Pancreas (tissue), 10 donors: ENCODE measurements around the gene FFAR2. TPM values are rescaled to one million over a fixed set of nuclear protein-coding genes. Genes with fewer than 3 reads are reported as not detected.

Source experiments
- ATAC-seq, 4 donors: fragments of 200-7000 bp; cut with Tn5 transposase; one replicate each; pipeline versions ENCODE4 v1.8.0 to v1.9.1; 2020; ENCODE audit warnings: mild to moderate bottlenecking in 4 of 4, moderate library complexity in 4 of 4
- DNase-seq, 6 donors: peaks; one replicate each; pipeline ENCODE4 v3.0.0-alpha.2; 2020
- FAIRE-seq: peaks from 2 replicates; lab custom pipeline; 2012; peaks lifted over from hg19 to GRCh38; lab: Jason Lieb, UNC
- H3K27ac ChIP-seq, 4 donors: fragments of 200-600 bp; sonication (generic); 1 replicate in 3 of 4; 2 replicates in 1 of 4; pipeline versions ENCODE4 v1.5.0 to v1.8.0; 2020
- H3K27me3 ChIP-seq, 4 donors: fragments of 200-600 bp; one replicate each; pipeline ENCODE4 v1.8.0; 2021
- H3K36me3 ChIP-seq, 3 donors: fragments of 200-600 bp; sonication (generic) in 1 of 3; one replicate each; pipeline versions ENCODE4 v1.5.0 to v1.8.0; 2020 to 2021
- H3K4me1 ChIP-seq, 3 donors: fragments of 200-600 bp; one replicate each; pipeline ENCODE4 v1.8.0; 2021
- H3K4me3 ChIP-seq, 4 donors: fragments of 200-600 bp; sonication (generic) in 2 of 4; one replicate each; pipeline versions ENCODE4 v1.5.0 to v1.8.0; 2020 to 2021
- H3K9me3 ChIP-seq, 4 donors: fragments of 200-600 bp; one replicate each; pipeline ENCODE4 v1.8.0; 2021
- CTCF ChIP-seq, 4 donors: fragments of 200-600 bp; sonication (generic) in 3 of 4; IDR thresholded peaks; one replicate each; pipeline versions ENCODE4 v1.5.0 to v1.8.0; 2021; ENCODE audit warnings: antibody characterized with exemption in 4 of 4
- WGBS, 2 donors: extraction: QIAGEN DNeasy Blood & Tissue Kit; methylation state at CpG; one replicate each; pipeline ENCODE4 v1.1.7; 2013; 5-methylcytosine and 5-hydroxymethylcytosine counted together
- intact Hi-C, 3 donors: fragments of 100-400 bp; cut with DNase I; formaldehyde crosslinking; loops; one replicate each; pipeline versions ENCODE4 v1.11.1 to v1.14.2; 2022
- polyA plus RNA-seq, 2 donors: library from polyadenylated mRNA; stranded (reverse); fragments of 200-250 nt; gene quantifications; one replicate each; pipeline ENCODE4 v1.2.3, GENCODE V29; 2013
- total RNA-seq, 6 donors: library from RNA; stranded (reverse); fragmentation: NEBNext Ultra II Directional in 4 of 6; extraction: Animal tissue kit (Norgen Biotek cat#: 25700) in 4 of 6; gene quantifications; one replicate each; pipeline versions ENCODE4 v1.2.1 to v1.2.4, GENCODE V29; 2021 to 2023
- donor health status: healthy with polysubstance abuse.
- donor health status: DM: no; HTN: no; CAD: no; lungs with moderate emphysema.
- donor health status: DM: no; HTN: no; CAD: no.
- donor health status: control.
- donor health status: control.
- donor health status: Bipolar disorder and iron deficiency.
- donor health status: DM: yes; HTN: yes; CAD: no.
- donor health status: DM: no; HTN: no; CAD: no.
- donor health status: DM: no; HTN: no; CAD: no.
- donor health status: DM: yes; HTN: yes; CAD: no.

Gene FFAR2
- total and polyA plus RNA-seq, 8 donors: 0.20 to 2.5 (median 0.39) TPM; not detected in 2

GRCh38 chr19:35439921-35440320, 8.1 kb upstream of the FFAR2 start:
- H3K27ac ChIP-seq: no peak overlapping the region
- 87 to 89% methylated on average over 6 of the region's 6 CpGs for WGBS, 2 donors
- no peak overlapping the region for H3K4me3 ChIP-seq
- intact Hi-C loops: no loop called here
- no peak for TF ChIP-seq CTCF (IDR thresholded peaks at IDR 0.05)
- peaks cover 19 to 35% (median 34%) of the 10 kb centered on the region in 3 donors for H3K4me1 ChIP-seq
- no peak for FAIRE-seq
- H3K27me3 ChIP-seq: no peaks in the 10 kb centered on the region
- DNase-seq: no peak
- H3K9me3 ChIP-seq: no peaks in the 10 kb centered on the region
- no peak for ATAC-seq
- H3K36me3 ChIP-seq: no peaks in the 10 kb centered on the region

GRCh38 chr19:35442091-35442490, 6.0 kb upstream of the FFAR2 start:
- no peaks in the 10 kb centered on the region for H3K27me3 ChIP-seq
- intact Hi-C loops: no loop called here
- no peak for FAIRE-seq
- H3K27ac ChIP-seq: no peak overlapping the region
- peaks cover 6 to 14% (median 12%) of the 10 kb centered on the region in 3 donors for H3K4me1 ChIP-seq
- no peak for DNase-seq
- no peak for TF ChIP-seq CTCF (IDR thresholded peaks at IDR 0.05)
- H3K36me3 ChIP-seq: no peaks in the 10 kb centered on the region
- no peak for ATAC-seq
- no peak overlapping the region for H3K4me3 ChIP-seq
- H3K9me3 ChIP-seq: no peaks in the 10 kb centered on the region
- 84 to 92% methylated on average over 7 of the region's 7 CpGs for WGBS, 2 donors

- Histone ChIP-seq H3K36me3 (no peaks in the 10 kb centered on the region), H3K27me3 (no peaks in the 10 kb centered on the region), H3K4me1 (peaks cover 0 to 6% (median 0%) of the 10 kb centered on the region in 3 donors), H3K4me3 (no peak overlapping the region), H3K9me3 (no peaks in the 10 kb centered on the region), H3K27ac (no peak overlapping the region)
- ATAC-seq: no peak
- no peak for FAIRE-seq
- 74 to 83% methylated on average over 1 of the region's 1 CpG for WGBS, 2 donors
- intact Hi-C loops: no loop called here
- TF ChIP-seq CTCF (IDR thresholded peaks at IDR 0.05): no peak
- DNase-seq: no peak
These were observed 3.3 kb upstream of the FFAR2 start for GRCh38 chr19:35444735-35445134.

GRCh38 chr19:35445826-35446593, 2.0 kb upstream of the FFAR2 start:
- Histone ChIP-seq H3K36me3 (no peaks in the 10 kb centered on the region), H3K4me3 (no peak overlapping the region), H3K4me1 (peaks cover 0 to 7% (median 0%) of the 10 kb centered on the region in 3 donors), H3K27ac (no peak overlapping the region), H3K27me3 (no peaks in the 10 kb centered on the region), H3K9me3 (no peaks in the 10 kb centered on the region)
- 84 to 91% methylated on average over 21 of the region's 21 CpGs for WGBS, 2 donors
- DNase-seq (no peak), FAIRE-seq (no peak), ATAC-seq (no peak)
- intact Hi-C loops: no loop called here
- no peak for TF ChIP-seq CTCF (IDR thresholded peaks at IDR 0.05)
